ENCODE measurements around the gene DPP4.

DNA sequence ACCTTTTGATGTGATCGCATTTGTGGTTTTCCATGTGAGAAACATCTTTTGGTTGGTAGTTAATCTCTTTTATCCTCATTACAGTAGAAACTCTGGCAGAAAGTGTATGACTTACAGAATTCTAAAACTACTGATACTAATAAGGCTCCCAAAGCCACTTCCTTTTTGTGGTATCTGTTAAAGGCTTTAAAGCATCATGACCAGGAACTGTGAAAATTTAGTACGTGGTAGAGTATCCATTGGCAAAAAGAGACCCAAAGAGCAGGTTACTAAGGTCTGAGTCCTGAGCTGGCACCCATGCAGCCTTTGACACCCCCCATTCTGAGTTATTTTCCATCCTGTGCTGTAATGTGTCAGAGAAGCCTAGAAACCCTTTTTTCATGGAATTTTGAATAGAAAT is 94.5 kb downstream of the DPP4 start:
- TF ChIP-seq GLIS3 (CRISPR knock-in tag; IDR thresholded peaks at IDR 0.05) = no peak
- no peak for TF ChIP-seq ESRRG (CRISPR knock-in tag; IDR thresholded peaks at IDR 0.05)
- TF ChIP-seq OSR1 (CRISPR knock-in tag; IDR thresholded peaks at IDR 0.05) = no peak
- TF ChIP-seq SNAI2 (CRISPR knock-in tag; IDR thresholded peaks at IDR 0.05) = no peak
- no peak for TF ChIP-seq RARB (CRISPR knock-in tag; IDR thresholded peaks at IDR 0.05)
- TF ChIP-seq CSDC2 (CRISPR knock-in tag; IDR thresholded peaks at IDR 0.05) = no peak
